HepG2 (cell line): ENCODE results near the gene NRBP1. TPM values are rescaled to one million over a fixed set of nuclear protein-coding genes. Genes with fewer than 3 reads are reported as not detected.

ENCODE experiments used
- ATF7 ChIP-seq, 2 experiments: fragments of 450-650 bp in 1 of 2; sonication (generic) in 1 of 2; formaldehyde crosslinking in 1 of 2; IDR thresholded peaks; 2 replicates each; pipeline versions ENCODE4 v1.4.0 to v1.6.1; 2016 to 2020; ENCODE audit warnings: antibody characterized with exemption in 1 of 2, mild to moderate bottlenecking in 1 of 2, missing genetic modification reagents in 1 of 2
- BCLAF1 ChIP-seq: fragments of 450-650 bp; IDR thresholded peaks from 2 replicates; pipeline ENCODE4 v1.6.1; 2017; ENCODE audit warnings: mild to moderate bottlenecking
- CERS6 ChIP-seq: sonication (generic); formaldehyde crosslinking; IDR thresholded peaks from 2 replicates; pipeline ENCODE4 v1.5.0; 2020; ENCODE audit warnings: missing genetic modification reagents
- CREM ChIP-seq, 2 experiments: sonication (generic) in 1 of 2; formaldehyde crosslinking in 1 of 2; IDR thresholded peaks; 2 replicates each; pipeline versions ENCODE4 v1.4.0 to v1.6.1; 2016 to 2020; ENCODE audit warnings: antibody characterized with exemption in 1 of 2, mild to moderate bottlenecking in 1 of 2, missing genetic modification reagents in 1 of 2
- HNF1B ChIP-seq: sonication (generic); formaldehyde crosslinking; IDR thresholded peaks from 2 replicates; pipeline ENCODE4 v1.5.1; 2020; ENCODE audit warnings: mild to moderate bottlenecking, moderate library complexity, missing genetic modification reagents
- HNRNPL ChIP-seq: fragments of 200-400 bp; formaldehyde crosslinking; IDR thresholded peaks from 2 replicates; pipeline ENCODE4 v1.6.1; 2017; ENCODE audit warnings: mild to moderate bottlenecking, low read depth, low read length
- KMT2A ChIP-seq: sonication (generic); formaldehyde crosslinking; IDR thresholded peaks from 2 replicates; pipeline ENCODE4 v1.4.0; 2020; ENCODE audit warnings: missing genetic modification reagents
- MEF2D ChIP-seq: sonication (generic); formaldehyde crosslinking; IDR thresholded peaks from 2 replicates; pipeline ENCODE4 v1.5.1; 2020; ENCODE audit warnings: mild to moderate bottlenecking, missing genetic modification reagents
- RELA ChIP-seq: sonication (generic); formaldehyde crosslinking; IDR thresholded peaks from 2 replicates; pipeline ENCODE4 v1.4.0; 2020; ENCODE audit warnings: missing genetic modification reagents
- REPIN1 ChIP-seq: sonication (generic); formaldehyde crosslinking; IDR thresholded peaks from 2 replicates; pipeline ENCODE4 v1.8.0; 2022; ENCODE audit warnings: missing genetic modification reagents, low read depth, mild to moderate bottlenecking, borderline replicate concordance
- RFXAP ChIP-seq: sonication (generic); formaldehyde crosslinking; IDR thresholded peaks from 2 replicates; pipeline ENCODE4 v1.4.0; 2020; ENCODE audit warnings: missing genetic modification reagents, borderline replicate concordance
- SP1 ChIP-seq, 2 experiments: fragments of 450-650 bp in 1 of 2; sonication (generic) in 1 of 2; formaldehyde crosslinking in 1 of 2; IDR thresholded peaks; 2 replicates each; pipeline versions ENCODE4 v1.4.0 to v1.6.1; 2016 to 2020; ENCODE audit warnings: missing genetic modification reagents in 1 of 2
- ZBTB10 ChIP-seq: sonication (generic); formaldehyde crosslinking; IDR thresholded peaks from 2 replicates; pipeline ENCODE4 v1.4.0; 2020; ENCODE audit warnings: missing genetic modification reagents, borderline replicate concordance
- ZNF230 ChIP-seq: sonication (generic); formaldehyde crosslinking; IDR thresholded peaks from 2 replicates; pipeline ENCODE4 v1.4.0; 2020; ENCODE audit warnings: mild to moderate bottlenecking, missing genetic modification reagents
- ZNF33A ChIP-seq: sonication (generic); formaldehyde crosslinking; IDR thresholded peaks from 2 replicates; pipeline ENCODE4 v1.5.1; 2020; ENCODE audit warnings: missing genetic modification reagents, mild to moderate bottlenecking, moderate library complexity, borderline replicate concordance
- ZNF34 ChIP-seq: sonication (generic); formaldehyde crosslinking; IDR thresholded peaks from 2 replicates; pipeline ENCODE4 v1.4.0; 2020; ENCODE audit warnings: mild to moderate bottlenecking, missing genetic modification reagents, borderline replicate concordance
- ZNF639 ChIP-seq: conservative IDR thresholded peaks from 2 replicates; pipeline ENCODE4 v1.6.1; 2018; ENCODE audit warnings: missing genetic modification reagents
- ZSCAN12 ChIP-seq: sonication (generic); formaldehyde crosslinking; IDR thresholded peaks from 2 replicates; pipeline ENCODE4 v1.9.0; 2021; ENCODE audit warnings: mild to moderate bottlenecking, missing genetic modification reagents
- polyA plus RNA-seq, 8 experiments: library from polyadenylated mRNA; depleted of rRNA in 3 of 8; stranded (reverse) in 7 of 8; unstranded in 1 of 8; fragments of >200 nt; fragmentation: Illumina TruSeq in 4 of 8; extraction: Trizol in 4 of 8; gene quantifications; 2 replicates each; pipeline versions ENCODE4 v1.2.1 to v1.2.3, GENCODE V29; 2011 to 2016; ENCODE audit warnings: low read depth in 4 of 8, missing spikeins in 1 of 8, mixed read lengths in 1 of 8; ENCODE audit not compliant: insufficient read depth in 1 of 8
- total RNA-seq, 5 experiments: library from RNA; depleted of rRNA; stranded (reverse); fragments of >200 nt; fragmentation: Illumina TruSeq; extraction: Trizol; gene quantifications; 2 replicates each; pipeline ENCODE4 v1.2.3, GENCODE V29; 2016; ENCODE audit warnings: low read depth in 1 of 5

The NRBP1 gene
- total and polyA plus RNA-seq, 2 of the 13 experiments (the other 11 are each of a cell fraction or from before 2014, with no cell fraction given): 165 to 240 TPM

GRCh38 chr2:27409321-27410073 is 18.9 kb upstream of the NRBP1 start, which contains the start of gene PPM1G (continued):
- TF ChIP-seq ZNF639 (CRISPR knock-in tag) (peak; percentile 95), HNRNPL (no peak), ZNF230 (CRISPR knock-in tag) (peak; percentile 92), RELA (0 out of 2 replicates have a peak, but pooled peaks have one; percentile 12), MEF2D (CRISPR knock-in tag) (peak; percentile 47), HNF1B (CRISPR knock-in tag) (peak; percentile 94), CREM (IDR thresholded peaks at IDR 0.05) (peak; percentile 48; the same call in 1 of the 2 replicates), CREM (CRISPR knock-in tag; IDR thresholded peaks at IDR 0.05) (no peak), RFXAP (no peak; the same call in none of the 2 replicates), KMT2A (peak; percentile 82), BCLAF1 (no peak), ZBTB10 (CRISPR knock-in tag) (0 out of 2 replicates have a peak, but pooled peaks have one; percentile 54), ZNF34 (CRISPR knock-in tag) (no peak), ZNF33A (CRISPR knock-in tag) (no peak), SP1 (IDR thresholded peaks at IDR 0.05) (peak; percentile 87), SP1 (CRISPR knock-in tag; IDR thresholded peaks at IDR 0.05) (peak; percentile 99), REPIN1 (peak; percentile 96), ATF7 (IDR thresholded peaks at IDR 0.05) (no peak), ATF7 (CRISPR knock-in tag; IDR thresholded peaks at IDR 0.05) (no peak; the same call in 1 of the 2 replicates), CERS6 (CRISPR knock-in tag) (peak; percentile 90; the same call in 1 of the 2 replicates), ZSCAN12 (CRISPR knock-in tag) (0 out of 2 replicates have a peak, but pooled peaks have one; percentile 92)
